ENCODE measurements around the gene PHF24.

PHF24 gene

GRCh38 chr9:34982361-34982760 is 24.3 kb downstream of the PHF24 start:
- DNase-seq (ENCODE audit: low spot score) (no peak), FAIRE-seq (no peak)

GRCh38 chr9:34983209-34983608 is 25.1 kb downstream of the PHF24 start:
- DNase-seq (ENCODE audit: low spot score) (no peak), FAIRE-seq (no peak)

- no peak for FAIRE-seq
- no peak for DNase-seq (ENCODE audit: low spot score)
These were observed 26.0 kb downstream of the PHF24 start for GRCh38 chr9:34984049-34984448.

GRCh38 chr9:34985311-34985899 is 27.3 kb downstream of the PHF24 start:
- no peak for DNase-seq (ENCODE audit: low spot score)
- no peak for FAIRE-seq

- FAIRE-seq (no peak), DNase-seq (ENCODE audit: low spot score) (no peak)
These were observed 28.5 kb downstream of the PHF24 start for GRCh38 chr9:34986540-34987047.

GRCh38 chr9:34987160-34987901 is 29.2 kb downstream of the PHF24 start:
- FAIRE-seq = no peak
- no peak for DNase-seq (ENCODE audit: low spot score)

GRCh38 chr9:34988218-34989002 is 30.3 kb downstream of the PHF24 start:
- FAIRE-seq = no peak
- no peak for DNase-seq (ENCODE audit: low spot score)

GRCh38 chr9:34989003-34989945 is 31.2 kb downstream of the PHF24 start, which contains the start of gene DNAJB5:
TSS of gene DNAJB5 (plus strand) at chr9:34989745. CDS start at chr9:34990631, 886 bp downstream.
- peak; percentile 82 for FAIRE-seq
- DNase-seq (ENCODE audit: low spot score) = peak; percentile 96

- DNase-seq (ENCODE audit: low spot score) (no peak), FAIRE-seq (no peak)
These were observed 32.0 kb downstream of the PHF24 start for GRCh38 chr9:34989946-34990635.

GRCh38 chr9:34990908-34991606 is 33.0 kb downstream of the PHF24 start:
- DNase-seq (ENCODE audit: low spot score) = no peak
- FAIRE-seq = no peak

GRCh38 chr9:34991607-34992375 is 33.7 kb downstream of the PHF24 start:
- no peak for FAIRE-seq
- peak; percentile 30 for DNase-seq (ENCODE audit: low spot score)

GRCh38 chr9:34992376-34992951 is 34.4 kb downstream of the PHF24 start:
- FAIRE-seq (peak; percentile 81), DNase-seq (ENCODE audit: low spot score) (peak; percentile 92)

GRCh38 chr9:34993502-34994259 is 35.6 kb downstream of the PHF24 start:
- FAIRE-seq (no peak), DNase-seq (ENCODE audit: low spot score) (peak; percentile 11)

- FAIRE-seq (no peak), DNase-seq (ENCODE audit: low spot score) (peak; percentile 32)
These were observed 36.3 kb downstream of the PHF24 start for GRCh38 chr9:34994260-34994899.

- FAIRE-seq = no peak
These were observed 37.0 kb downstream of the PHF24 start for GRCh38 chr9:34994900-34995669.

GRCh38 chr9:34995670-34996060 is 37.6 kb downstream of the PHF24 start:
- FAIRE-seq (no peak), DNase-seq (ENCODE audit: low spot score) (no peak)

More at GRCh38 chr9:34994900-34995669, 37.0 kb downstream of the PHF24 start:
- DNase-seq (ENCODE audit: low spot score) = no peak

All from RCC 7860 (cell line).